GM10248 (cell line): ENCODE results near the gene CSGALNACT2.

ENCODE experiments used
- CTCF ChIA-PET: fragments of 300-600 bp; sonication (Branson Sonifier 250); formaldehyde crosslinking; extraction: SDS; loops from one replicate; lab custom pipeline; 2021; ENCODE audit warnings: antibody characterized with exemption; lab: Yijun Ruan, JAX
- POLR2A ChIA-PET: fragments of 350-650 bp; sonication (Branson Sonifier 250); formaldehyde crosslinking; extraction: SDS; loops from one replicate; lab custom pipeline; 2020; ENCODE audit warnings: antibody characterized with exemption; lab: Yijun Ruan, JAX
- DNase-seq: peaks from one replicate; pipeline ENCODE4 v3.0.0; 2012; ENCODE audit errors: extremely low spot score
- CTCF ChIP-seq: IDR thresholded peaks from 2 replicates; pipeline ENCODE4 v1.5.1; 2012; ENCODE audit warnings: mild to moderate bottlenecking, low read depth; ENCODE audit errors: extremely low read depth, missing control alignments, control extremely low read depth

CSGALNACT2 gene

GRCh38 chr10:43194266-43194665 lies 56.0 kb downstream of the CSGALNACT2 start:
- POLR2A ChIA-PET = no interaction called here
- no peak for DNase-seq
- TF ChIP-seq CTCF = no peak
- CTCF ChIA-PET = interaction anchor here (0.6 to 4.1 kb wide), 5 partner anchors 7 to 99 kb away, joined by 3 to 33 read pairs (median 4); no protein-coding TSS in a partner anchor

DNA sequence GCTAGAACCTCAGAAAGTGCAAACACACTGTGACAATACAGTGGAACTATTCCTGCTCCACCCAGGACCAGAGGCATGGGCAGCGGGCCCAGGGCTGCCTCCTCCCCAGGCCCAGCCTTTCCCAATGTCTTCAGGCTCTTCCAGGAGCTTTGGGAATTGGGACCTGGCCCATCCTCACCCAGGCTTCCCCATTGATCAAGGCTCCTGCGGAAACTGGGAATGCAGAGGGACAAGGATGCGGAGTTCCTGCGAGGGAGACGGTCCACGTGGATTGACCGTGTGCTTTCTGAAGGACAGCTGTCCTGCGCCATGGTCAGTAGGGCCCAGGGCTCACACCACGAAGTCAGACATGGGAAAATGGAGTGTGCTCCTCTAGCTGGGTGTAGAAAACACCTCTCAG lies 56.6 kb downstream of the CSGALNACT2 start:
- CTCF ChIA-PET = interaction anchor here (1.4 to 4.1 kb wide), 2 partner anchors 10 to 14 kb away, joined by 4 to 33 read pairs; no protein-coding TSS in a partner anchor
- DNase-seq = no peak
- POLR2A ChIA-PET = no interaction called here
- no peak for TF ChIP-seq CTCF

- POLR2A ChIA-PET = no interaction called here
- DNase-seq = no peak
- CTCF ChIA-PET = no interaction called here
- no peak for TF ChIP-seq CTCF
These were observed 57.3 kb downstream of the CSGALNACT2 start for GRCh38 chr10:43195557-43195956.

DNA sequence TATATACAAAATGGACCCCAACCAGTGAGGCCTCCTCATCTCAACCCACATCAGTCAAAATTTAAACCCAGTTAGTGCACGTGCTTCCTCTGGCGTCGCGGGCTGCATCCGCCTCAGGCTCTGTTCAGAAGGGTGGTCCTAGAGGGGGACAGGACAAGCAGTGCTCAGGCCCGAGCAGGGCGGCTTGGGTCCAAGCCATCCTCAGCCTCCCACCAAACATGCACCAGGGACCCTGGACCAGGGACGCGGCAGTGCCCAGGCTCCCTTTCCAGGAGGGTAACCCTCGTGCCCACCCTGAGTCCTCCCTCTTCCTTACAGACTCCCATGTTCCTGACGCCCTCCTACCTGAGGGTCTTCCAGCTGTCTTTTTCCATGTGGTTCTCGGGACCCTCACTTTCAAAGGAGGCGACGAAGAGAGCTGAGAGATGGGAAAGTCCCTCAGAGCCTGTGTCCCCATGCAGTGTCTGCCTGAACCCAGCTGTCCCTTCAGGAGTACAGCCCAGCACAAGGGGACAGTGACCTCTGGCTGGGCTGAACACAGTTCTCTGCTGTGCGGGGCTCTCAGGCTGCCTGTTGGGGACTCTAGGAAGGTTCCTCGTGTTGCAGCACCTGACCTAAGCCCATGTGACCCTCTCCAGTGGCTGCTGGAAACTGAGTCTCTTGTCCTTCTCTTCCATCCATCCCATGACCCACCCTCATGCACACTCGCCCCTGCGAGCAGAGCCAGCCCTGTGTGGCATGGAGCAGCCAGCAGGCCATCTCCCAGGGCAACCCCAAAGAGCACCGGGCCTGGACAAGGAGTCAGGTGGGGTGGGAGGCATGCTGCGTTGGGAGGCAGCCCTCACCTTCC lies 58.1 kb downstream of the CSGALNACT2 start:
- no peak for TF ChIP-seq CTCF
- POLR2A ChIA-PET = no interaction called here
- CTCF ChIA-PET = interaction anchor here (1.6 kb wide), 1 partner anchor 12 kb away, joined by 5 read pairs; no protein-coding TSS in a partner anchor
- DNase-seq = peak; percentile 13

DNA sequence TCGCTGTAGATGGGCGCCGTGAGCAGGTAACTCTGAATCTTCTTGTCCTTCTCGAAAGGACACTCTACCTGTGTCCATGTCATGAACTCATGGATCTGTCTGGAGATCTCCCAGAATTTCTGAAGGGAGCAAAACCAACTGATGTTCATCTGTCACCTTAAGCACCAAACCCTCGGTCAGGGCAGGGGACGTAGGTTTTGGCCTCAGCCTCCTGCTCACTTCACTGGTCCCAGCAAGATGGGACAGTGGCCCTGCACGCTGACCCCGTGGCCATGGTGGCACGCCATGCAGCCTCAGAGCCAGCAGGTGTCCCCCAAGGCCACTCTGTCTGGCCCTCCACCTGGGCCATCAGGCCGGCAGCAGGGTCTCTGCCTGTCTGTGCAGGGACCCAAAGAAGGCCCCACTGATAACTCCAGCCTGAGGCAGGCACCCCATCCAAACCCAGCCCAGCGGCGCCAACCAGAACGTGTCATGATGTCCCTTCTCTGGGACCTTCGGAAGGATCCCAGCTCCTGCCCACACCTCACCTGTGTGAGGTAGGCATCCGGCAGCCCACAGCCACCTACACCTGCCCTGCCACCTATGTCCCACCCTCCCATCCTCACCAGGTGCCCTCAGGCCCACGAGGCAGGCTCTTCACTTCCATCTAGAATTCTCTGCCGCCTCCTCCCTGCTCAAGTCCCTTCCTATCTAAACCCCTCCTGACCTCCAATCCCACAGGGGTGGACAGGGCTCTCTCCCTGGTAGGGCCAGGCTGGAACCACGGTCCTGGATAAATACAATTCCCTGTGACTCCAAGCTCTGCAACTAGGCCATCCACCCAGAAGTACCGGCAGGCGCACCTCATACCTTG lies 59.0 kb downstream of the CSGALNACT2 start:
- no peak for TF ChIP-seq CTCF
- CTCF ChIA-PET = interaction anchor here (0.6 to 1.6 kb wide), 5 partner anchors 7 to 398 kb away, joined by 3 to 5 read pairs (median 3); no protein-coding TSS in a partner anchor
- POLR2A ChIA-PET = no interaction called here
- peak; percentile 11 for DNase-seq
